Muscle of back (tissue), 11 donors: Measurements from ENCODE around the gene PHKA2. TPM values are rescaled to one million over a fixed set of nuclear protein-coding genes. Genes with fewer than 3 reads are reported as not detected.
"Not testable (repeated sequence)": the region's sequence is repeated elsewhere in the genome, so short reads cannot be mapped to it uniquely, and the experiment has no call there.

Experiments
- DNase-seq, 3 donors: peaks; one replicate each; pipeline versions ENCODE4 v3.0.0 to v3.0.0-alpha.2; 2013
- polyA plus RNA-seq, 10 donors: library from polyadenylated mRNA; unstranded; fragments of 120-200 nt; gene quantifications; one replicate each; pipeline ENCODE4 v1.2.1, GENCODE V29; 2013; ENCODE audit not compliant: insufficient read length in 10 of 10

Gene PHKA2
- polyA plus RNA-seq, 10 donors, result 12.8 to 28.1 (median 18.7) TPM

- DNase-seq, result no peak
Observed at GRCh38 chrX:18981124-18981807, 2.6 kb downstream of the PHKA2 start.

- not testable (repeated sequence) for DNase-seq
Observed at GRCh38 chrX:18980262-18980661, 3.7 kb downstream of the PHKA2 start.

GRCh38 chrX:18974993-18975392, 8.9 kb downstream of the PHKA2 start:
- DNase-seq, result no peak

GRCh38 chrX:18973527-18974192, 10.3 kb downstream of the PHKA2 start:
- no peak for DNase-seq

GRCh38 chrX:18971506-18971905, 12.4 kb downstream of the PHKA2 start:
- peak in 1 of 3 donors; percentile 15 for DNase-seq

- DNase-seq, result no peak
Observed at GRCh38 chrX:18970465-18970864, 13.4 kb downstream of the PHKA2 start.

GRCh38 chrX:18966624-18967023, 17.3 kb downstream of the PHKA2 start:
- DNase-seq, result no peak

- DNase-seq, result peak in 1 of 3 donors; percentile 26
Observed at GRCh38 chrX:18964901-18965300, 19.0 kb downstream of the PHKA2 start.

GRCh38 chrX:18964026-18964425, 19.9 kb downstream of the PHKA2 start:
- DNase-seq, result no peak

- DNase-seq, result no peak
Observed at GRCh38 chrX:18962329-18962728, 21.6 kb downstream of the PHKA2 start.

- no peak for DNase-seq
Observed at GRCh38 chrX:18961686-18962085, 22.2 kb downstream of the PHKA2 start.

GRCh38 chrX:18956303-18957032, 27.4 kb downstream of the PHKA2 start:
- DNase-seq, result no peak

GRCh38 chrX:18955676-18956075, 28.2 kb downstream of the PHKA2 start:
- no peak for DNase-seq

- DNase-seq, result no peak
Observed at GRCh38 chrX:18951032-18951431, 32.9 kb downstream of the PHKA2 start.

- no peak for DNase-seq
Observed at GRCh38 chrX:18949944-18950301, 34.0 kb downstream of the PHKA2 start.

- peak; percentile 6 to 49 (median 25) for DNase-seq
Observed at GRCh38 chrX:18949291-18949943, 34.5 kb downstream of the PHKA2 start.

GRCh38 chrX:18946611-18947010, 37.3 kb downstream of the PHKA2 start:
- no peak for DNase-seq

GRCh38 chrX:18946157-18946556, 37.8 kb downstream of the PHKA2 start:
- DNase-seq, result no peak

GRCh38 chrX:18945483-18945882, 38.4 kb downstream of the PHKA2 start:
- peak in 2 of 3 donors; percentile 27 to 43 for DNase-seq

GRCh38 chrX:18944482-18944881, 39.4 kb downstream of the PHKA2 start:
- no peak for DNase-seq

- no peak for DNase-seq
Observed at GRCh38 chrX:18941896-18942295, 42.0 kb downstream of the PHKA2 start.

GRCh38 chrX:18938710-18939109, 45.2 kb downstream of the PHKA2 start:
- DNase-seq, result no peak
